Dendritic cell treated with granulocyte-macrophage colony-stimulating factor and Interleukin-4, amounts not matched to agents 40 ng/mL and 50 ng/mL, for 4 days (primary cell): ENCODE measurements around the gene GBGT1.
"Not testable (repeated sequence)": the region's sequence is repeated elsewhere in the genome, so short reads cannot be mapped to it uniquely, and the experiment has no call there.

ENCODE experiments used
- H3K27ac Mint-ChIP-seq: one replicate; pipeline ENCODE4 v1.8.0; 2022; ENCODE audit warnings: mild to moderate bottlenecking, mixed read lengths
- H3K27me3 Mint-ChIP-seq: one replicate; pipeline ENCODE4 v1.8.0; 2022; ENCODE audit warnings: mild to moderate bottlenecking, mixed read lengths
- H3K36me3 Mint-ChIP-seq: one replicate; pipeline ENCODE4 v1.8.0; 2022; ENCODE audit warnings: low read depth, mixed read lengths
- H3K4me1 Mint-ChIP-seq: one replicate; pipeline ENCODE4 v1.8.0; 2022; ENCODE audit warnings: low read depth, mixed read lengths
- H3K4me3 Mint-ChIP-seq: one replicate; pipeline ENCODE4 v1.8.0; 2022; ENCODE audit warnings: mild to moderate bottlenecking, moderate library complexity, mixed read lengths
- H3K9me3 Mint-ChIP-seq: one replicate; pipeline ENCODE4 v1.8.0; 2022; ENCODE audit warnings: mixed read lengths
- intact Hi-C: fragments of 100-400 bp; cut with micrococcal nuclease; formaldehyde crosslinking; loops from one replicate; pipeline ENCODE4 v1.15.0; 2022

Gene GBGT1

DNA sequence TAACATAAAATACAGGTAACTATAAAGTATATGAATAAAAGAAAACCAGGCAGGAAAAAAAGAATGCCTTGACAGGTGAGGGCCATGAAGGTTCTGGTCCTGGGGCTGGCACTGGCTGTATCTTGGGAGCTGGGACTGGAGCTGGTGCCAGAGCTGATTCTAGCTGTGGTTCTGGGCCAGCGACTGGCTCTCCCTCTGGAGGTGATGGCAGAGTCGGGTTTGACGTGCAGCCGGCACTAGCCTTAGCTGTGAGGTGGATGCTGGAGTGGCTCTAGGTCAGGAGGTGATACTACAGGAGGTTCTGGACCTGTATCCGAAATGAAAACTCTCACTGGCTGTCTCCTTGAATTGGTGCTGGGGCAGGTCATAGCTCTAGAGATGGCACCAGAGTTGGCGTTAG lies 23.0 kb upstream of the GBGT1 start:
- H3K27me3 Mint-ChIP-seq = peaks cover 31% of the 10 kb centered on the region
- intact Hi-C loops = loop anchor here (5.0 to 10.0 kb wide), 3 partner anchors 141 to 301 kb away; partner anchors contain the start of genes SURF1 and SURF2
- no peaks in the 10 kb centered on the region for H3K36me3 Mint-ChIP-seq
- H3K9me3 Mint-ChIP-seq = no peaks in the 10 kb centered on the region
- H3K27ac Mint-ChIP-seq = no peak overlapping the region
- peaks cover 15% of the 10 kb centered on the region for H3K4me1 Mint-ChIP-seq
- no peak overlapping the region for H3K4me3 Mint-ChIP-seq

GRCh38 chr9:133184971-133185370 lies 21.3 kb upstream of the GBGT1 start:
- peaks cover 31% of the 10 kb centered on the region for H3K27me3 Mint-ChIP-seq

DNA sequence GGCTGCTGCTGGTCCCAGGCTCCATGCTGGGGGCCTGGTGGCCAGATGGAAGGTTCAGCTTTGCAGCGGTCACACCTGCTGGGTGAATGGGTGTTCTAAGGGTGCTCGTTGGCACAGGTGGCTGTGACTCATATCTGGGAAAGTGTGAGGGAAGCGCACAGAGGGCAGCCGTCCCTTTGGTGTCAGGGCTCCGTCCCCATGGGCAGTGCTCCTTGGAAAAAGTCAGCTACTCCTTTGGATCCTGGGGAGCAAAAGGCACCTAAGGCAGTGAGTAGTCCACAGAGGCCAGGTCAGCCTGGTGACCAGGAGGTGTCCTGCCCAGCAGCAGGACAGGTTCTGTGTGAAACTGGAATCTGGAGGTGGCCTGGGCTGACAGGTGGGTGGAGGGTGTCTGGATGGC lies 18.4 kb upstream of the GBGT1 start:
- H3K27me3 Mint-ChIP-seq = peaks cover 17% of the 10 kb centered on the region
- no peaks in the 10 kb centered on the region for H3K36me3 Mint-ChIP-seq
- no peak overlapping the region for H3K27ac Mint-ChIP-seq
- no peaks in the 10 kb centered on the region for H3K9me3 Mint-ChIP-seq
- intact Hi-C loops = loop anchor here (10.0 kb wide), 1 partner anchor 173 kb away; the partner anchor contains the start of genes SURF1 and SURF2
- no peak overlapping the region for H3K4me3 Mint-ChIP-seq
- H3K4me1 Mint-ChIP-seq = peaks cover 15% of the 10 kb centered on the region

More at GRCh38 chr9:133184971-133185370, 21.3 kb upstream of the GBGT1 start:
- no peaks in the 10 kb centered on the region for H3K36me3 Mint-ChIP-seq
- no peaks in the 10 kb centered on the region for H3K9me3 Mint-ChIP-seq
- peaks cover 15% of the 10 kb centered on the region for H3K4me1 Mint-ChIP-seq
- intact Hi-C loops = loop anchor here (5.0 to 10.0 kb wide), 3 partner anchors 142 to 302 kb away; partner anchors contain the start of genes SURF1 and SURF2
- no peak overlapping the region for H3K4me3 Mint-ChIP-seq
- H3K27ac Mint-ChIP-seq = no peak overlapping the region

DNA sequence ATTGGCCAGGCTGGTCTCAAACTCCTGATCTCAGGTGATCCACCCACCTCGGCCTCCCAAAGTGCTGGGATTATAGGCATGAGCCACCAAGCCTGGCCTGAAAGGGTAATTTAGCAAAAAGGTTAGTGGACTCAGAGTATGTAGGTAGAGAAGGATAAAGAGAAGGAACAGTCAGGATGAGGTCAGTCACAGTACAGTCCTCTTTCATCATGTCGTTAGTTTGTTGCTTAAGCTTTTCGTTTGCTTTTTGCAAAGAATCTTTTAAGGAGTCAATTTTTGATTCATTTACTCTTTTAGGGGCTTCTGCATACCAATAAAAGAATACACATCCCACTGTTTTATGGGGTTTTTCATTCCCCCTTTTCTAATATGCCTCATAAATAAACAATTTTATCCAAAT lies 17.8 kb upstream of the GBGT1 start:
- Mint-ChIP-seq H3K4me1 (peaks cover 15% of the 10 kb centered on the region), H3K27me3 (peaks cover 14% of the 10 kb centered on the region), H3K9me3 (no peaks in the 10 kb centered on the region), H3K4me3 (no peak overlapping the region), H3K27ac (no peak overlapping the region), H3K36me3 (no peaks in the 10 kb centered on the region)
- intact Hi-C loops = loop anchor here (10.0 kb wide), 1 partner anchor 173 kb away; the partner anchor contains the start of genes SURF1 and SURF2

GRCh38 chr9:133180953-133181352 lies 17.2 kb upstream of the GBGT1 start:
- intact Hi-C loops = loop anchor here (10.0 kb wide), 1 partner anchor 174 kb away; the partner anchor contains the start of genes SURF1 and SURF2
- Mint-ChIP-seq H3K27me3 (peaks cover 14% of the 10 kb centered on the region), H3K9me3 (no peaks in the 10 kb centered on the region), H3K36me3 (no peaks in the 10 kb centered on the region), H3K4me1 (peaks cover 11% of the 10 kb centered on the region), H3K4me3 (no peak overlapping the region), H3K27ac (no peak overlapping the region)

DNA sequence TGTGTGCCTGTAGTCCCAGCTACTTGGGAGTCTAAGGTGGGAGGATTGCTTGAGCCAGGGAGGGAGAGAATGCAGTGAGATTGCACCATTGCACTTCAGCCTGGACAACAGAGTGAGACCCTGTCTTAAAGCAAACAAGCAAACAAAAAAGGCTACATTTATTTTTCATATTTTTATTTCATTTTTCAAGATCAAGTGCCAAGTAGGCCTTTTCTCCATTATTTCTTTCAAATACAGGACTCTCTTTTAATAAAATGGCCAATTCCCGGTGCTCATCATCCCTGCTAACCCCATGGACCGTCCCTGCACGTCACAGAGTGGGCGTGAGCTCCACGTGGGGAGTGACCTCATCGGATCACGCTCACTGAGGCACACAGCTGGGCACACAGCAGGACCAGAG lies 9.3 kb upstream of the GBGT1 start:
- H3K27me3 Mint-ChIP-seq = peaks cover 22% of the 10 kb centered on the region
- no peak overlapping the region for H3K4me3 Mint-ChIP-seq
- no peaks in the 10 kb centered on the region for H3K36me3 Mint-ChIP-seq
- intact Hi-C loops = no loop called here
- no peak overlapping the region for H3K27ac Mint-ChIP-seq
- H3K4me1 Mint-ChIP-seq = no peaks in the 10 kb centered on the region
- no peaks in the 10 kb centered on the region for H3K9me3 Mint-ChIP-seq

DNA sequence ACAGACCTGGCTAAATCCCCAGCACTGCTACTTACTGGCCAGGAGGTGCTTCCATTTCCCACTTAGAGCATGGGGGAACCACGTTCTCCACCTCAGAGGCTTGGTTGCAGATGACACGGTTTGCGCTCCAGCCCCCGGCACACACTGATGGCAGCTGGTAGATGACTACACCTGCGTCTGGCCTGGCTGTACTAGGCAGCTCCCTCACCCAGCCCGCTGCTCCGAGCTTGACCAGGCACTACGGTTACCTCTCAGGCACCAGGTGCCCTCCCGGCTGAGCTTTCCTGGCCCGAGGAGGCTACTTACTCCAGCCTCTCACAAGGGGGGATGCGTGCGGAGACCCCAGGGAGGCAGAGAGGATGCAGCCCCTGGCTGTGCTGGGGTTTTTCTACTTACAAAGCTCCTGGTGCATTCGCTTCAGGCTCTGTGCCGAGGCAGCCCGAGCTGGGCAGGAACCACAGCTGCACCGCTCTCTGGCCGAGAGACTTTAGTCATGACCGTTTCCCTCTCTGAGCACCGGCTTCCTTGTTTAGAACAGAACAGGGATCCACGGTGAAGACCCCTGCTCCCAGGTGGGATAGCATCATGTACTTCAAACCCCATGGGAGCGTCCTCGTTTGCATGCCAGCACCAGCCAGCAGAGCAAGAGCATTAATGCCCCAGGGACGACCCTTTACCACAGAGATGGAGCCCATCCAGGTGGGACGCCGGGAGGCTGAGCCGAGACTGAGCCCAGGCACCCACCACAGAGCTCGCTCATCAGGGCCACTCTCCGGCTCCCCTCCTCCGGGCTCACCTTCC lies 7.6 kb upstream of the GBGT1 start:
- H3K36me3 Mint-ChIP-seq = no peaks in the 10 kb centered on the region
- H3K9me3 Mint-ChIP-seq = no peaks in the 10 kb centered on the region
- intact Hi-C loops = no loop called here
- no peak overlapping the region for H3K4me3 Mint-ChIP-seq
- no peaks in the 10 kb centered on the region for H3K4me1 Mint-ChIP-seq
- peaks cover 18% of the 10 kb centered on the region for H3K27me3 Mint-ChIP-seq
- H3K27ac Mint-ChIP-seq = no peak overlapping the region

GRCh38 chr9:133170716-133171115 lies 7.0 kb upstream of the GBGT1 start:
- H3K4me1 Mint-ChIP-seq = no peaks in the 10 kb centered on the region
- peaks cover 16% of the 10 kb centered on the region for H3K27me3 Mint-ChIP-seq
- no peaks in the 10 kb centered on the region for H3K36me3 Mint-ChIP-seq
- H3K9me3 Mint-ChIP-seq = no peaks in the 10 kb centered on the region
- intact Hi-C loops = no loop called here
- H3K4me3 Mint-ChIP-seq = no peak overlapping the region
- no peak overlapping the region for H3K27ac Mint-ChIP-seq

- H3K27ac Mint-ChIP-seq, H3K4me3 Mint-ChIP-seq, H3K9me3 Mint-ChIP-seq, H3K4me1 Mint-ChIP-seq, intact Hi-C loops, H3K36me3 Mint-ChIP-seq: not testable (repeated sequence)
- H3K27me3 Mint-ChIP-seq = peaks cover 16% of the 10 kb centered on the region
Observed at GRCh38 chr9:133169687-133170086, 6.0 kb upstream of the GBGT1 start.

- Mint-ChIP-seq H3K4me1 (peaks cover 8% of the 10 kb centered on the region), H3K36me3 (no peaks in the 10 kb centered on the region), H3K9me3 (no peaks in the 10 kb centered on the region), H3K4me3 (no peak overlapping the region), H3K27me3 (peaks cover 18% of the 10 kb centered on the region), H3K27ac (no peak overlapping the region)
- intact Hi-C loops = no loop called here
Observed at GRCh38 chr9:133169102-133169501, 5.4 kb upstream of the GBGT1 start.

DNA sequence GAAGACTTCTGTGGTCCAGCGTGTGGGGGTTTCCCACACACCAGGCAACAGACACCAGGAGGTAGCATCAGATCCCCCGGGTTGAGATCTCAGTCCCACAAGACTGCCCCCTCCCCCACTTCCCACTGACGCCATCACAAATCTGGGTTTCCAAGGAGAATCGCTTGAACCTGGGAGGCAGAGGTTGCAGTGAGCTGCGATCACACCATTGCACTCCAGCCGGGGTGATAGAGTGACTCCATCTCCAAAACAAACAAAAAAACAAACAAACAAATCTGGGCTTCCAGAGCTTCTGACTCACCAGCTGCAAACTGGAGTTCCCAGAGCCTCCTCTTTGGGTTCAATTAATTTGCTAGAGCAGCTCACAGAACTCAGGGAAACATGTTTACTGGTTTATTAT lies 4.7 kb upstream of the GBGT1 start:
- Mint-ChIP-seq H3K4me3 (no peak overlapping the region), H3K27me3 (peaks cover 21% of the 10 kb centered on the region), H3K27ac (no peak overlapping the region), H3K9me3 (no peaks in the 10 kb centered on the region), H3K4me1 (peaks cover 15% of the 10 kb centered on the region), H3K36me3 (peaks cover 6% of the 10 kb centered on the region)
- intact Hi-C loops = no loop called here

DNA sequence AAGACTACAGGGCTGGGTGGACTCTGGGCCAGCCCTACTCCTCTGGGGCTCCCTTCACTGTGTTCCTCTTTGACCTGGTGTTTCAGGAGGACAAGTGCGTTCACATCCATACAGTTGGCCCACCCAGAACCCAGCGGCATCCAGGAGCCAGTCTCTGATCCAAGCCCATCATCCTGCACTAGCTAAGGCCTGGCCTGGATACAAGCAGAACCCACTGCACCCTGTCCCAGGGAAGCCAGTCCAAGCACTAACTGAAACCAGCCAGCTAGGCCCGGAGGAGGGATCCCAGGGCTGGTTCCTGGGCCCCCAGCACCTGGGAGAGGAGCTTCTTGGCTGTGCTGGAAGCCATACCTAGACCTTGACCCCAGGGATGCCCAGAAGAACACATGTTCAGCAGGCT lies 4.1 kb upstream of the GBGT1 start:
- peaks cover 18% of the 10 kb centered on the region for H3K4me1 Mint-ChIP-seq
- no peak overlapping the region for H3K4me3 Mint-ChIP-seq
- intact Hi-C loops = no loop called here
- H3K27ac Mint-ChIP-seq = no peak overlapping the region
- H3K36me3 Mint-ChIP-seq = peaks cover 12% of the 10 kb centered on the region
- no peaks in the 10 kb centered on the region for H3K9me3 Mint-ChIP-seq
- H3K27me3 Mint-ChIP-seq = peaks cover 19% of the 10 kb centered on the region

- H3K27ac Mint-ChIP-seq = no peak overlapping the region
- no peak overlapping the region for H3K4me3 Mint-ChIP-seq
- H3K9me3 Mint-ChIP-seq = no peaks in the 10 kb centered on the region
- peaks cover 23% of the 10 kb centered on the region for H3K4me1 Mint-ChIP-seq
- peaks cover 19% of the 10 kb centered on the region for H3K27me3 Mint-ChIP-seq
- intact Hi-C loops = no loop called here
- peaks cover 16% of the 10 kb centered on the region for H3K36me3 Mint-ChIP-seq
Observed at GRCh38 chr9:133167096-133167730, 3.5 kb upstream of the GBGT1 start.

DNA sequence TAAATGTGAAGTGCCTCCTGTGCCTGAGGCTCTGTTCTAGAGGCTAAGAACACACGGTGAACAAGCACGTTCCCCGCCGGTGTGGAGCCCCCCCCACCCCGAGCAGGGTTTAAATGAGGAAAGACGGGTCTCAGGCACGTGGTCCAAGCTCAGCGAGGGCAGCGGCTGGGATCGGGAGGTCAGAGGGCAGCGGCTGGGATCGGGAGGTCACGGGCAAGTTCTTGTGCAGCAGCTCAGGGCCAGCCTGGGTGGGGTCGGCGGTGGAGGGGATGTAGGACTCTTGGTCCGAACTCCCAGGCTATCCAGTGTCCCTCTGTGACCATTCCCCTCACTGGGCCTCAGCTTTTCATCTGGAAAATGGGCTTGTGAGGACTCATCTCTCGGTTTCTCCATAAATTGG lies 2.7 kb upstream of the GBGT1 start:
- Mint-ChIP-seq H3K36me3 (peaks cover 24% of the 10 kb centered on the region), H3K27me3 (peaks cover 17% of the 10 kb centered on the region), H3K4me3 (no peak overlapping the region), H3K9me3 (no peaks in the 10 kb centered on the region), H3K4me1 (peaks cover 30% of the 10 kb centered on the region), H3K27ac (no peak overlapping the region)
- intact Hi-C loops = no loop called here
